Uterus (tissue), 4 donors: ENCODE data around the gene DNM2. TPM values are rescaled to one million over a fixed set of nuclear protein-coding genes. Genes with fewer than 3 reads are reported as not detected.
A peak's percentile ranks its signal among the peaks of the same experiment; 100 is the strongest.

Experiments
- DNase-seq, 2 donors: peaks; one replicate each; pipeline ENCODE4 v3.0.0-alpha.2; 2019 to 2020
- H3K27ac ChIP-seq, 2 donors: fragments of 200-600 bp; sonication (generic); 1 replicate in 1 of 2; 2 replicates in 1 of 2; pipeline ENCODE4 v1.5.1; 2016 to 2018
- H3K27me3 ChIP-seq, 2 donors: fragments of 200-600 bp; sonication (generic); one replicate each; pipeline ENCODE4 v1.5.1; 2018 to 2019; ENCODE audit warnings: control low read depth in 1 of 2
- H3K36me3 ChIP-seq, 2 donors: fragments of 200-600 bp; sonication (generic); one replicate each; pipeline ENCODE4 v1.5.1; 2019; ENCODE audit warnings: control low read depth in 1 of 2
- H3K4me1 ChIP-seq, 2 donors: fragments of 200-600 bp; sonication (generic); one replicate each; pipeline ENCODE4 v1.5.1; 2018 to 2019; ENCODE audit warnings: control low read depth in 1 of 2
- H3K4me3 ChIP-seq, 2 donors: fragments of 200-600 bp; sonication (generic); 1 replicate in 1 of 2; 2 replicates in 1 of 2; pipeline ENCODE4 v1.5.1; 2018 to 2019; ENCODE audit warnings: mild to moderate bottlenecking in 1 of 2
- H3K9me3 ChIP-seq, 2 donors: fragments of 200-600 bp; sonication (generic); one replicate each; pipeline ENCODE4 v1.5.1; 2019; ENCODE audit warnings: control low read depth in 1 of 2
- POLR2A ChIP-seq, 2 donors: fragments of 450-650 bp; IDR thresholded peaks; one replicate each; pipeline ENCODE4 v1.6.1; 2016; ENCODE audit warnings: antibody characterized with exemption in 2 of 2, mild to moderate bottlenecking in 1 of 2, moderate library complexity in 1 of 2
- intact Hi-C: fragments of 100-400 bp; cut with DNase I; formaldehyde crosslinking; loops from one replicate; pipeline ENCODE4 v1.15.1; 2023; ENCODE audit warnings: low total_unique reads
- total RNA-seq, 4 donors: library from RNA; depleted of rRNA in 3 of 4; stranded (reverse); fragments of >200 nt in 3 of 4; gene quantifications; one replicate each; pipeline versions ENCODE4 v1.1.0 to v1.2.4, GENCODE V29; 2014 to 2023
- TF ChIP-seq, protein P1 (sequence below), 4 experiments: fragments of 200-600 bp in 2 of 4; fragments of 450-650 bp in 2 of 4; sonication (generic) in 2 of 4; IDR thresholded peaks; one replicate each; pipeline ENCODE4 v1.5.1; 2016 to 2019; ENCODE audit warnings: antibody characterized with exemption in 4 of 4, mild to moderate bottlenecking in 2 of 4, moderate library complexity in 1 of 4
- donor health status: DM: yes; HTN: yes; CAD: no.

DNM2 gene
- total RNA-seq, 4 donors from 2014 or later = 46.8 to 150 (median 86.0) TPM

DNA sequence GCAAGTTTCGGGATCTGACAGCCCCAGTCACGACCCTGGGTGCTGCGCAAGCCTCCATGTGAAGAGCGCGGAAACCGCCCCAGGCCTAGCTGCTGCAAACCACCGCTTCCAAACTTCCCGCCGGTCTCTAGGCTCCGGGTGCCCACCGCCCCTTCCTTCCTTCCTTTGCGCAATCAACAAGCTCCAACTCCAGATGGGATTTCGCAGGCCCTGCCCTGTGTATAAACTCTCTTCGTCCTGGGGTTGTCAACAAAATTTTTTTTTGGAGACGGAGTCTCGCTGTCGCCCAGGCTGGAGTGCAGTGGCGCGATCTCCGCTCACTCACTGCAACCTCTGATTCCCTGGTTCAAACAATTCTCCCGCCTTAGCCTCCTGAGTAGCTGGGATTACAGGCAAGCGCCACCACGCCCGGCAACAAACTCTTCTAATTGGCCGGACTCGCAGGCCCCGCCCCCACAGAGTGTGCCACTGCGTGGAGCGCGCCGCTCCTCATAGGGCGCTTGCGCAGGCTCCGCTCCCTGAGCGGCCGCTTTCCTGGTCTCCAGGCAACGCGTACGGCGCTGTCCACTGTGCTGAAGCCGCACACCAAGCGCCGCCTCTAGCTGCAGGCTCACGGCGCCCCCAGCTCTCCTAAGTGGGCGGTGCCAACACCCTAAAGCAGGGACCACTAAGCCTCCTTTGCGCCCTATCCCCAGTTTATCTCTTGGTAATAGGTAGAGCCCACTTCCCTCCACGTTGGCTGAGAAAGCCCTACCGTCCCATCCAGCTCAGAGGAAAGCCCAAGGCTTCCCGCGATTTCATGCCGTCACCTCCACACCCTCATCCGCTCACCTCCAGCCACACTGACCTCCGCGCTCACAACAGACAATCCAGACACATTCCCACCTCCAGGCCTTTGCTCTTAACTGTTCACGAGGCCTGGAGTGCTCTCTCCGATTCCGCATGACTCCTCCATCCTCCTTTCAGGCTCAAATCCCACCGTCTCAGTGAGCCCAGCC, 22.2 kb upstream of the DNM2 start:
- Histone ChIP-seq H3K36me3 (no peaks in the 10 kb centered on the region), H3K4me1 (peaks cover 0 to 6% of the 10 kb centered on the region in 2 donors), H3K27me3 (no peaks in the 10 kb centered on the region), H3K27ac (no peak overlapping the region), H3K4me3 (no peak overlapping the region), H3K9me3 (no peaks in the 10 kb centered on the region)
- intact Hi-C loops = no loop called here
- peak; percentile 78 to 84 for DNase-seq
- TF ChIP-seq, protein P1, sequence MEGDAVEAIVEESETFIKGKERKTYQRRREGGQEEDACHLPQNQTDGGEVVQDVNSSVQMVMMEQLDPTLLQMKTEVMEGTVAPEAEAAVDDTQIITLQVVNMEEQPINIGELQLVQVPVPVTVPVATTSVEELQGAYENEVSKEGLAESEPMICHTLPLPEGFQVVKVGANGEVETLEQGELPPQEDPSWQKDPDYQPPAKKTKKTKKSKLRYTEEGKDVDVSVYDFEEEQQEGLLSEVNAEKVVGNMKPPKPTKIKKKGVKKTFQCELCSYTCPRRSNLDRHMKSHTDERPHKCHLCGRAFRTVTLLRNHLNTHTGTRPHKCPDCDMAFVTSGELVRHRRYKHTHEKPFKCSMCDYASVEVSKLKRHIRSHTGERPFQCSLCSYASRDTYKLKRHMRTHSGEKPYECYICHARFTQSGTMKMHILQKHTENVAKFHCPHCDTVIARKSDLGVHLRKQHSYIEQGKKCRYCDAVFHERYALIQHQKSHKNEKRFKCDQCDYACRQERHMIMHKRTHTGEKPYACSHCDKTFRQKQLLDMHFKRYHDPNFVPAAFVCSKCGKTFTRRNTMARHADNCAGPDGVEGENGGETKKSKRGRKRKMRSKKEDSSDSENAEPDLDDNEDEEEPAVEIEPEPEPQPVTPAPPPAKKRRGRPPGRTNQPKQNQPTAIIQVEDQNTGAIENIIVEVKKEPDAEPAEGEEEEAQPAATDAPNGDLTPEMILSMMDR (IDR thresholded peaks at IDR 0.05) = peak in 2 of 4 experiments; percentile 8 to 21
- no peak for TF ChIP-seq POLR2A (IDR thresholded peaks at IDR 0.05)

DNA sequence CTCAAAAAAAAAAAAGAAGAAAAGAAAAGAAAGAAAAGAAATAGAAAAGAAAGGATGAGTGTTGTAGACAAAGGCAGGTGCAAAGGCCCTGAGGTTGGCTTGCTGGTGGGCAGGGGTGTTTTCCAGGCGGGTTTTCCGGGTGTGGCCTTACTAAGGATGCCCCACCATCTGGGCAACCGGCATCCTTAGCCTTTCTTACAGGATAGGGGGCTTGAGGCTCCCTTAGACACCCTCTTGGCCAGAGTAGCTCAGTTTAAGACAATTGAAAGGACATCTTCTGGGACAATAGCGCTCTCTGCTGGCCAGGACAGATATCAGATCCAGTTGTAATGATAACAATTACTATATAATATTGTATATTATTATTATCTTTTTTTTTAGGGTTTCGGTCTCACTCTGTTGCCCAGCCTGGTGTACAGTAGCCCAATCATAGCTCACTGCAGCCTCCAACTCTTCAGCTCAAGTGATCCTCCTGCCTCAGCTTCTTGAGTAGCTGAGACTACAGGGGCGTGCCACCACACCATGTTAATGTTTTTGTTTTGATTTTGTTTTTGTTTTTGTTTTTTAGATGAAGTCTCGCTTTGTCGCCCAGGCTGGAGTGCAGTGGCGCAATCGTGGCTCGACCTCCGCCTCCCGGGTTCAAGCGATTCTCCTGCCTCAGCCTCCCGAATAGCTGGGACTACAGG, 18.1 kb upstream of the DNM2 start:
- intact Hi-C loops = no loop called here
- TF ChIP-seq, protein P1 (IDR thresholded peaks at IDR 0.05) = peak in 2 of 4 experiments; percentile 20 to 32
- TF ChIP-seq POLR2A (IDR thresholded peaks at IDR 0.05) = no peak
- peaks cover 0 to 6% of the 10 kb centered on the region in 2 donors for H3K4me1 ChIP-seq
- no peaks in the 10 kb centered on the region for H3K9me3 ChIP-seq
- H3K27me3 ChIP-seq = no peaks in the 10 kb centered on the region
- no peaks in the 10 kb centered on the region for H3K36me3 ChIP-seq
- no peak for DNase-seq
- no peak overlapping the region for H3K27ac ChIP-seq
- H3K4me3 ChIP-seq = no peak overlapping the region

DNA sequence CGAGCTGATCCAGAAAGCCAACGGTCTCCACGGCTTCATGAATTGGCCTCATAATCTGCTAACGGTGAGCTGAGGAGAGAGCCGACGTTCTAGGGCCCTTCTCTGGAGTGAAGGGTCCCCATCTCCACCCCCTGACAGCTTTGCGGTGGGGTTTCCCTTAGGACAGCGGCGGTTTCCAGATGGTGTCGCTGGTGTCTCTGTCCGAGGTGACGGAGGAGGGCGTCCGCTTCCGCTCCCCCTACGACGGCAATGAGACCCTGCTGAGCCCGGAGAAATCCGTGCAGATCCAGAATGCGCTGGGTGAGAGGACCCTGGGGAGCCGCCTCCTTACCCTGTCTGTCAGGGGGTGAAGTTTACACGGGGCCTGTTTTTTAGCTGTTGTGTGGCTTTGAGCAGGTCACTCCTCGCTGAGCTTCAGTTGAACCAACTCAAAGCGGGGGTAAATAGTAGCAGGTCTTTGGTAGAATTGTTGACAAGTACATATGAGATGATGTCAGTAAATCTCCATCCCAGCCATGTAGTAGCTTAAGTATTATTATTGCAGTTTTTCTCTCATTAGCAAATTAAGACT, 15.8 kb upstream of the DNM2 start:
- TF ChIP-seq POLR2A (IDR thresholded peaks at IDR 0.05) = no peak
- TF ChIP-seq, protein P1 (IDR thresholded peaks at IDR 0.05) = no peak
- intact Hi-C loops = no loop called here
- H3K9me3 ChIP-seq = no peaks in the 10 kb centered on the region

DNA sequence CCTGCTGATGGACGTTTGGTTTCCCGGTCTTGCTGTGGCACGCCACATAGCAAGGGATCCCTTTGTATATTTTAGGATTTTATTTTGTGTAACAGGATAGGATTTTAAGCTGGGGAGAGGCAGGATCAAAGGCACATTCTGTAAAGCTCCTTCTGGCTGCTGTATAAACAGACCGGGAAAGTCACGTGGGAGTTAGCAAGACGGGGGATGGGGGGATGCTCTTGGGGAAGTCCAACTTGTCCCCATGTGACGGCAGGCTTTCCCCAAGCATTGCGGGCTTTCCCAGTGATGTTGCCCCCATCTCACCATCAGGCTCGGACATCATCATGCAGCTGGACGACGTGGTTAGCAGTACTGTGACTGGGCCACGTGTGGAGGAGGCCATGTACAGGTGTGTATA, 10.9 kb upstream of the DNM2 start:
- H3K27me3 ChIP-seq = no peaks in the 10 kb centered on the region
- intact Hi-C loops = no loop called here

More for the DNA sequence above, 15.8 kb upstream of the DNM2 start:
- Histone ChIP-seq H3K27me3 (no peaks in the 10 kb centered on the region), H3K27ac (no peak overlapping the region), H3K36me3 (no peaks in the 10 kb centered on the region), H3K4me1 (no peaks in the 10 kb centered on the region), H3K4me3 (peak overlapping the region; percentile 62 to 69)
- no peak for DNase-seq

More for the DNA sequence above, 10.9 kb upstream of the DNM2 start:
- TF ChIP-seq, protein P1 (IDR thresholded peaks at IDR 0.05) = no peak
- TF ChIP-seq POLR2A (IDR thresholded peaks at IDR 0.05) = no peak
- Histone ChIP-seq H3K4me1 (no peaks in the 10 kb centered on the region), H3K9me3 (no peaks in the 10 kb centered on the region), H3K36me3 (no peaks in the 10 kb centered on the region), H3K4me3 (no peak overlapping the region), H3K27ac (no peak overlapping the region)
- no peak for DNase-seq
